GM12891 (cell line): ENCODE results near the gene IMMP2L.

ENCODE experiments used
- DNase-seq: peaks from one replicate; pipeline ENCODE4 v3.0.0; 2011; ENCODE audit warnings: low spot score; ENCODE audit not compliant: insufficient read length
- FAIRE-seq: peaks from 2 replicates; lab custom pipeline; 2011; peaks lifted over from hg19 to GRCh38; lab: Jason Lieb, UNC
- PAX5 ChIP-seq: IDR thresholded peaks from 2 replicates; pipeline ENCODE4 v1.6.1; 2011; ENCODE audit warnings: low read length, moderate library complexity, mild to moderate bottlenecking; ENCODE audit not compliant: insufficient read depth, severe bottlenecking
- POLR2A ChIP-seq: IDR thresholded peaks from 2 replicates; pipeline ENCODE4 v1.6.1; 2011; ENCODE audit warnings: low read depth, low read length, control low read depth
- POLR2AphosphoS5 ChIP-seq: IDR thresholded peaks from 2 replicates; pipeline ENCODE4 v1.6.1; 2011; ENCODE audit warnings: low read depth, low read length, control low read depth
- POU2F2 ChIP-seq: IDR thresholded peaks from 2 replicates; pipeline ENCODE4 v1.6.1; 2011; ENCODE audit warnings: low read depth, mild to moderate bottlenecking, control low read depth, low read length, moderate library complexity
- SPI1 ChIP-seq: IDR thresholded peaks from 2 replicates; pipeline ENCODE4 v1.6.1; 2011; ENCODE audit warnings: low read depth, low read length, control low read depth
- TAF1 ChIP-seq: IDR thresholded peaks from 2 replicates; pipeline ENCODE4 v1.6.1; 2011; ENCODE audit warnings: low read depth, low read length, control low read depth

IMMP2L gene

GRCh38 chr7:111531993-111532392 is 30.3 kb downstream of the IMMP2L start:
- DNase-seq (no peak), FAIRE-seq (no peak)
- TF ChIP-seq SPI1 (no peak), POU2F2 (no peak), POLR2A (no peak)

GRCh38 chr7:111530356-111530668 is 32.0 kb downstream of the IMMP2L start:
- no peak for TF ChIP-seq POLR2A
- no peak for TF ChIP-seq POU2F2
- no peak for TF ChIP-seq PAX5
- TF ChIP-seq POLR2AphosphoS5: no peak
- TF ChIP-seq TAF1: no peak
- no peak for TF ChIP-seq SPI1
- no peak for DNase-seq
- no peak for FAIRE-seq

- DNase-seq: no peak
- TF ChIP-seq POLR2A (no peak), POU2F2 (no peak), SPI1 (no peak), TAF1 (no peak)
- no peak for FAIRE-seq
These were observed 32.6 kb downstream of the IMMP2L start for GRCh38 chr7:111529507-111530355.

- FAIRE-seq (peak; percentile 16), DNase-seq (no peak)
- TF ChIP-seq SPI1 (no peak), POU2F2 (0 out of 2 replicates have a peak, but pooled peaks have one; percentile 35), PAX5 (no peak), POLR2AphosphoS5 (peak; percentile 88), TAF1 (no peak), POLR2A (peak; percentile 83; the same call in 1 of the 2 replicates)
These were observed 34.0 kb downstream of the IMMP2L start for GRCh38 chr7:111528331-111528730.

- FAIRE-seq (peak; percentile 5), DNase-seq (no peak)
- TF ChIP-seq PAX5 (no peak), SPI1 (peak; percentile 94)
These were observed 34.7 kb downstream of the IMMP2L start for GRCh38 chr7:111527545-111527944.

GRCh38 chr7:111525100-111525499 is 37.2 kb downstream of the IMMP2L start:
- DNase-seq: no peak
- TF ChIP-seq TAF1 (no peak), SPI1 (no peak), POLR2A (no peak), POU2F2 (no peak), PAX5 (no peak), POLR2AphosphoS5 (no peak)
- FAIRE-seq: no peak

GRCh38 chr7:111521660-111522059 is 40.6 kb downstream of the IMMP2L start:
- no peak for TF ChIP-seq PAX5
- TF ChIP-seq POLR2A: no peak
- no peak for TF ChIP-seq TAF1
- TF ChIP-seq POU2F2: no peak
- TF ChIP-seq SPI1: no peak
- DNase-seq (no peak), FAIRE-seq (no peak)

GRCh38 chr7:111518264-111518663 is 44.0 kb downstream of the IMMP2L start:
- FAIRE-seq: no peak
- no peak for TF ChIP-seq SPI1
- TF ChIP-seq PAX5: no peak
- TF ChIP-seq TAF1: no peak
- no peak for TF ChIP-seq POU2F2
- no peak for TF ChIP-seq POLR2A
- no peak for TF ChIP-seq POLR2AphosphoS5
- no peak for DNase-seq

GRCh38 chr7:111517549-111517951 is 44.7 kb downstream of the IMMP2L start:
- FAIRE-seq (no peak), DNase-seq (no peak)
- TF ChIP-seq POLR2A (no peak), POU2F2 (no peak), SPI1 (no peak), PAX5 (no peak), TAF1 (no peak), POLR2AphosphoS5 (no peak)

GRCh38 chr7:111516612-111517011 is 45.7 kb downstream of the IMMP2L start:
- TF ChIP-seq POU2F2 (no peak), PAX5 (no peak), SPI1 (no peak), POLR2A (no peak), POLR2AphosphoS5 (no peak), TAF1 (no peak)
- no peak for FAIRE-seq
- DNase-seq: no peak

- DNase-seq (no peak), FAIRE-seq (no peak)
- TF ChIP-seq POLR2AphosphoS5: no peak
- no peak for TF ChIP-seq PAX5
- no peak for TF ChIP-seq SPI1
- TF ChIP-seq TAF1: no peak
- TF ChIP-seq POLR2A: no peak
- TF ChIP-seq POU2F2: no peak
These were observed 48.7 kb downstream of the IMMP2L start for GRCh38 chr7:111513566-111513965.
